Neural progenitor cell (in vitro differentiated cells): ENCODE measurements around the gene MAP6. TPM values are rescaled to one million over a fixed set of nuclear protein-coding genes. Genes with fewer than 3 reads are reported as not detected.

Experiments
- DNase-seq: peaks from one replicate; pipeline ENCODE4 v3.0.0-alpha.2; 2016; ENCODE audit warnings: low spot score
- H2AFZ ChIP-seq: fragments of 200-600 bp; sonication (generic); replicated peaks from 2 replicates; pipeline ENCODE4 v1.6.1; 2016; ENCODE audit warnings: antibody characterized with exemption
- H3F3A ChIP-seq: fragments of 200-600 bp; sonication (generic); 2 replicates; pipeline ENCODE4 v1.6.1; 2016; ENCODE audit warnings: antibody characterized with exemption, low read depth
- H3K27ac ChIP-seq: fragments of 200-600 bp; sonication (generic); 2 replicates; pipeline ENCODE4 v1.5.1; 2016; ENCODE audit warnings: mild to moderate bottlenecking
- H3K27me3 ChIP-seq: fragments of 200-600 bp; sonication (generic); 2 replicates; pipeline ENCODE4 v1.6.1; 2016; ENCODE audit warnings: mild to moderate bottlenecking, moderate library complexity
- H3K36me3 ChIP-seq: fragments of 200-600 bp; sonication (generic); 2 replicates; pipeline ENCODE4 v1.5.1; 2016
- H3K4me1 ChIP-seq: fragments of 200-600 bp; sonication (generic); 2 replicates; pipeline ENCODE4 v1.6.1; 2016; ENCODE audit warnings: mixed run types
- H3K4me2 ChIP-seq: fragments of 200-600 bp; sonication (generic); 2 replicates; pipeline ENCODE4 v1.6.1; 2016
- H3K4me3 ChIP-seq: fragments of 200-600 bp; sonication (generic); 2 replicates; pipeline ENCODE4 v1.5.1; 2016
- H3K79me2 ChIP-seq: fragments of 200-600 bp; sonication (generic); 2 replicates; pipeline ENCODE4 v1.6.1; 2016; ENCODE audit warnings: low read depth
- H3K9ac ChIP-seq: fragments of 200-600 bp; sonication (generic); 2 replicates; pipeline ENCODE4 v1.6.1; 2016
- H3K9me3 ChIP-seq: fragments of 200-600 bp; sonication (generic); 2 replicates; pipeline ENCODE4 v1.5.1; 2016; ENCODE audit warnings: low read depth
- H4K20me1 ChIP-seq: fragments of 200-600 bp; sonication (generic); 2 replicates; pipeline ENCODE4 v1.6.1; 2016; ENCODE audit warnings: low read depth
- H3K27ac Mint-ChIP-seq: 3 replicates; pipeline ENCODE4 v1.8.0; 2021; ENCODE audit warnings: mixed read lengths
- H3K27me3 Mint-ChIP-seq: 2 replicates; pipeline ENCODE4 v1.8.0; 2022; ENCODE audit warnings: low read depth, mild to moderate bottlenecking, inconsistent platforms, moderate library complexity, mixed read lengths; ENCODE audit not compliant: insufficient read depth
- H3K36me3 Mint-ChIP-seq: 3 replicates; pipeline ENCODE4 v1.8.0; 2021; ENCODE audit warnings: mixed read lengths
- H3K4me1 Mint-ChIP-seq: 3 replicates; pipeline ENCODE4 v1.8.0; 2021; ENCODE audit warnings: mixed read lengths
- H3K4me3 Mint-ChIP-seq: 3 replicates; pipeline ENCODE4 v1.8.0; 2021; ENCODE audit warnings: mild to moderate bottlenecking, moderate library complexity, mixed read lengths
- H3K9me3 Mint-ChIP-seq: 3 replicates; pipeline ENCODE4 v1.8.0; 2020; ENCODE audit warnings: mixed read lengths
- CTCF ChIP-seq: fragments of 200-600 bp; sonication (generic); IDR thresholded peaks from 2 replicates; pipeline ENCODE4 v1.5.1; 2017; ENCODE audit warnings: antibody characterized with exemption, mild to moderate bottlenecking
- EZH2 ChIP-seq: fragments of 200-600 bp; sonication (generic); IDR thresholded peaks from 2 replicates; pipeline ENCODE4 v1.6.1; 2017; ENCODE audit warnings: antibody characterized with exemption, mild to moderate bottlenecking, moderate library complexity
- EZH2phosphoT487 ChIP-seq: fragments of 200-600 bp; sonication (generic); IDR thresholded peaks from 2 replicates; pipeline ENCODE4 v1.6.1; 2017; ENCODE audit warnings: antibody characterized with exemption
- total RNA-seq: library from RNA; depleted of rRNA; stranded (reverse); fragments of >200 nt; gene quantifications from 2 replicates; pipeline ENCODE4 v1.2.3, GENCODE V29; 2015; ENCODE audit warnings: low replicate concordance

Gene MAP6
- total RNA-seq, 1 donor from 2014 or later: 9.9 TPM

GRCh38 chr11:75679566-75679965, 10.7 kb upstream of the MAP6 start:
- Histone ChIP-seq H3K27me3 (peaks cover 23% of the 10 kb centered on the region), H3K4me3 (no peak overlapping the region), H3F3A (no peaks in the 10 kb centered on the region), H2AFZ (no peak overlapping the region), H4K20me1 (no peaks in the 10 kb centered on the region), H3K4me2 (no peak overlapping the region), H3K9me3 (no peaks in the 10 kb centered on the region), H3K79me2 (no peaks in the 10 kb centered on the region), H3K4me1 (no peaks in the 10 kb centered on the region), H3K9ac (no peak overlapping the region), H3K36me3 (no peaks in the 10 kb centered on the region), H3K27ac (no peak overlapping the region)
- peaks cover 18% of the 10 kb centered on the region for H3K9me3 Mint-ChIP-seq
- peaks cover 6% of the 10 kb centered on the region for H3K27me3 Mint-ChIP-seq
- H3K27ac Mint-ChIP-seq: no peak overlapping the region
- H3K4me1 Mint-ChIP-seq: no peaks in the 10 kb centered on the region
- TF ChIP-seq EZH2phosphoT487 (no peak), EZH2 (no peak), CTCF (no peak)
- no peak overlapping the region for H3K4me3 Mint-ChIP-seq
- DNase-seq: no peak
- no peaks in the 10 kb centered on the region for H3K36me3 Mint-ChIP-seq

GRCh38 chr11:75678620-75679259, 9.9 kb upstream of the MAP6 start:
- Histone ChIP-seq H3K9me3 (no peaks in the 10 kb centered on the region), H3K4me3 (no peak overlapping the region), H3F3A (no peaks in the 10 kb centered on the region), H3K27me3 (peaks cover 23% of the 10 kb centered on the region), H3K4me1 (no peaks in the 10 kb centered on the region), H2AFZ (no peak overlapping the region), H3K36me3 (no peaks in the 10 kb centered on the region), H4K20me1 (no peaks in the 10 kb centered on the region), H3K9ac (no peak overlapping the region), H3K4me2 (no peak overlapping the region), H3K27ac (no peak overlapping the region), H3K79me2 (no peaks in the 10 kb centered on the region)
- Mint-ChIP-seq H3K4me3 (no peak overlapping the region), H3K27ac (no peak overlapping the region), H3K27me3 (peaks cover 6% of the 10 kb centered on the region), H3K4me1 (no peaks in the 10 kb centered on the region), H3K9me3 (peaks cover 19% of the 10 kb centered on the region), H3K36me3 (no peaks in the 10 kb centered on the region)
- no peak for DNase-seq
- TF ChIP-seq EZH2phosphoT487 (no peak), EZH2 (no peak), CTCF (no peak)

- Mint-ChIP-seq H3K4me3 (no peak overlapping the region), H3K9me3 (peaks cover 11% of the 10 kb centered on the region)
- no peak for TF ChIP-seq EZH2
- no peak for TF ChIP-seq CTCF
- TF ChIP-seq EZH2phosphoT487: no peak
Observed at GRCh38 chr11:75677909-75678308, 9.1 kb upstream of the MAP6 start.

More at GRCh38 chr11:75677909-75678308, 9.1 kb upstream of the MAP6 start:
- DNase-seq: no peak
- Mint-ChIP-seq H3K27ac (no peak overlapping the region), H3K4me1 (no peaks in the 10 kb centered on the region), H3K27me3 (peaks cover 6% of the 10 kb centered on the region), H3K36me3 (no peaks in the 10 kb centered on the region)
- Histone ChIP-seq H3K9ac (no peak overlapping the region), H3K27me3 (peaks cover 25% of the 10 kb centered on the region), H3K4me1 (no peaks in the 10 kb centered on the region), H3K4me2 (no peak overlapping the region), H3K36me3 (no peaks in the 10 kb centered on the region), H3F3A (no peaks in the 10 kb centered on the region), H3K27ac (no peak overlapping the region), H4K20me1 (no peaks in the 10 kb centered on the region), H3K9me3 (no peaks in the 10 kb centered on the region), H3K79me2 (no peaks in the 10 kb centered on the region), H2AFZ (no peak overlapping the region), H3K4me3 (no peak overlapping the region)
